HL-60 (cell line): ENCODE results near the gene WNT4.
"Not testable (repeated sequence)": the region's sequence is repeated elsewhere in the genome, so short reads cannot be mapped to it uniquely, and the experiment has no call there.

Source experiments
- POLR2AphosphoS5 ChIP-seq: IDR thresholded peaks from 2 replicates; pipeline ENCODE4 v1.6.1; 2012; ENCODE audit warnings: low read depth
- TF ChIP-seq, protein P1 (sequence below): IDR thresholded peaks from one replicate; pipeline ENCODE4 v1.5.1; 2011; ENCODE audit warnings: low read length, control low read depth, inconsistent platforms; ENCODE audit not compliant: insufficient read depth

DNA sequence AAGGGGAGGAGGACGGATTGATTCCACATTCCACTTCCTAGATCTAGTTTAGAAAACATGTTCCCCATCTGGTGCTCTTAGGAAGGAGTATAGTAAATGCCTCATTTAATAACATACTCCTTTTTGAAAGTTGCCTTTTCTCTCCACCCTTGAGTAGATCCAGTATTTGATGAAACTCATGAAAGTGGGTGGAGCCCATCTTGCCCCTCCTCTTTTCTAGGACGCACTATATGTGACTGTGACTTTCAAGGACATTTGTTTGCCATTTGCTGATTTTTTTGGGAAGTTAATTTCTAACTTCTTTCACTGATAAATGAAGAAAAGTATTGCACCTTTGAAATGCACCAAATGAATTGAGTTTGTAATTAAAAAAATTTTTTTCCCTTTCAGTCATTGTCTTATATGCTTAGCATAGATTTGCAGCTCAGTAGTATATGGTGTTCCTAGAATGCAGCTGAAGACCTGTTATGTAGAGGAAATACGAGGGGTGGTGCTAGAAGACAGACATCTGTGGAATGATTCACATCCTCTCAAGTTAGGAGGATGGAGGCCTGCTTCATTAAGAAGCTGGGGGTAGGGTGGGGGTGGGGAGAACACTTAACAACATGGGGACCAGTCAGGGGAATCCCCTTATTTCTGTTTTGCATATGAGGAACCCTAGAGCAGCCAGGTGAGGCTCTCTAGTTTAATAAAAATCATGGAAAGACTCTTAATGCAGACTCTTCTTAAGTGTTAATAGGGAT is 50.7 kb downstream of the WNT4 start:
- not testable (repeated sequence) for TF ChIP-seq POLR2AphosphoS5
- TF ChIP-seq, protein P1, sequence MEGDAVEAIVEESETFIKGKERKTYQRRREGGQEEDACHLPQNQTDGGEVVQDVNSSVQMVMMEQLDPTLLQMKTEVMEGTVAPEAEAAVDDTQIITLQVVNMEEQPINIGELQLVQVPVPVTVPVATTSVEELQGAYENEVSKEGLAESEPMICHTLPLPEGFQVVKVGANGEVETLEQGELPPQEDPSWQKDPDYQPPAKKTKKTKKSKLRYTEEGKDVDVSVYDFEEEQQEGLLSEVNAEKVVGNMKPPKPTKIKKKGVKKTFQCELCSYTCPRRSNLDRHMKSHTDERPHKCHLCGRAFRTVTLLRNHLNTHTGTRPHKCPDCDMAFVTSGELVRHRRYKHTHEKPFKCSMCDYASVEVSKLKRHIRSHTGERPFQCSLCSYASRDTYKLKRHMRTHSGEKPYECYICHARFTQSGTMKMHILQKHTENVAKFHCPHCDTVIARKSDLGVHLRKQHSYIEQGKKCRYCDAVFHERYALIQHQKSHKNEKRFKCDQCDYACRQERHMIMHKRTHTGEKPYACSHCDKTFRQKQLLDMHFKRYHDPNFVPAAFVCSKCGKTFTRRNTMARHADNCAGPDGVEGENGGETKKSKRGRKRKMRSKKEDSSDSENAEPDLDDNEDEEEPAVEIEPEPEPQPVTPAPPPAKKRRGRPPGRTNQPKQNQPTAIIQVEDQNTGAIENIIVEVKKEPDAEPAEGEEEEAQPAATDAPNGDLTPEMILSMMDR = not testable (repeated sequence)
